SK-N-SH treated with all-trans-retinoic acid at 6 μM for 48 hours (cell line): ENCODE results near the gene DMD.

Experiments used
- ZFP3 ChIP-seq: fragments of 250-450 bp; sonication (Bioruptor Pico); IDR thresholded peaks from 2 replicates; pipeline ENCODE4 v1.5.0; 2020; ENCODE audit warnings: mild to moderate bottlenecking, moderate library complexity
- ZNF70 ChIP-seq: fragments of 450-650 bp; formaldehyde crosslinking; IDR thresholded peaks from 2 replicates; pipeline ENCODE4 v1.5.0; 2020; ENCODE audit warnings: mild to moderate bottlenecking, moderate library complexity
- TF ChIP-seq, protein P1 (sequence below): fragments of 250-450 bp; sonication (Bioruptor Pico); IDR thresholded peaks from 2 replicates; pipeline ENCODE4 v1.5.1; 2021; ENCODE audit warnings: mild to moderate bottlenecking, moderate library complexity
- TF ChIP-seq, protein P2 (sequence below): fragments of 250-450 bp; sonication (Bioruptor Pico); IDR thresholded peaks from 2 replicates; pipeline ENCODE4 v1.8.0; 2020; ENCODE audit warnings: mild to moderate bottlenecking, moderate library complexity, borderline replicate concordance

- TF ChIP-seq, protein P1, sequence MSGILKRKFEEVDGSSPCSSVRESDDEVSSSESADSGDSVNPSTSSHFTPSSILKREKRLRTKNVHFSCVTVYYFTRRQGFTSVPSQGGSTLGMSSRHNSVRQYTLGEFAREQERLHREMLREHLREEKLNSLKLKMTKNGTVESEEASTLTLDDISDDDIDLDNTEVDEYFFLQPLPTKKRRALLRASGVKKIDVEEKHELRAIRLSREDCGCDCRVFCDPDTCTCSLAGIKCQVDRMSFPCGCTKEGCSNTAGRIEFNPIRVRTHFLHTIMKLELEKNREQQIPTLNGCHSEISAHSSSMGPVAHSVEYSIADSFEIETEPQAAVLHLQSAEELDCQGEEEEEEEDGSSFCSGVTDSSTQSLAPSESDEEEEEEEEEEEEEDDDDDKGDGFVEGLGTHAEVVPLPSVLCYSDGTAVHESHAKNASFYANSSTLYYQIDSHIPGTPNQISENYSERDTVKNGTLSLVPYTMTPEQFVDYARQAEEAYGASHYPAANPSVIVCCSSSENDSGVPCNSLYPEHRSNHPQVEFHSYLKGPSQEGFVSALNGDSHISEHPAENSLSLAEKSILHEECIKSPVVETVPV (CRISPR knock-in tag), result no peak
- TF ChIP-seq ZNF70 (CRISPR knock-in tag) (no peak), ZFP3 (no peak)
- TF ChIP-seq, protein P2, sequence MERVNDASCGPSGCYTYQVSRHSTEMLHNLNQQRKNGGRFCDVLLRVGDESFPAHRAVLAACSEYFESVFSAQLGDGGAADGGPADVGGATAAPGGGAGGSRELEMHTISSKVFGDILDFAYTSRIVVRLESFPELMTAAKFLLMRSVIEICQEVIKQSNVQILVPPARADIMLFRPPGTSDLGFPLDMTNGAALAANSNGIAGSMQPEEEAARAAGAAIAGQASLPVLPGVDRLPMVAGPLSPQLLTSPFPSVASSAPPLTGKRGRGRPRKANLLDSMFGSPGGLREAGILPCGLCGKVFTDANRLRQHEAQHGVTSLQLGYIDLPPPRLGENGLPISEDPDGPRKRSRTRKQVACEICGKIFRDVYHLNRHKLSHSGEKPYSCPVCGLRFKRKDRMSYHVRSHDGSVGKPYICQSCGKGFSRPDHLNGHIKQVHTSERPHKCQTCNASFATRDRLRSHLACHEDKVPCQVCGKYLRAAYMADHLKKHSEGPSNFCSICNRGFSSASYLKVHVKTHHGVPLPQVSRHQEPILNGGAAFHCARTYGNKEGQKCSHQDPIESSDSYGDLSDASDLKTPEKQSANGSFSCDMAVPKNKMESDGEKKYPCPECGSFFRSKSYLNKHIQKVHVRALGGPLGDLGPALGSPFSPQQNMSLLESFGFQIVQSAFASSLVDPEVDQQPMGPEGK, result no peak
Observed at GRCh38 chrX:31112226-31112999, 2098.9 kb downstream of the DMD start.
